Measurements from ENCODE around the gene RAI2. TPM values are rescaled to one million over a fixed set of nuclear protein-coding genes. Genes with fewer than 3 reads are reported as not detected.

RAI2 gene
- total and polyA plus RNA-seq, 9 donors, result 26.5 to 72.9 (median 43.6) TPM

DNA sequence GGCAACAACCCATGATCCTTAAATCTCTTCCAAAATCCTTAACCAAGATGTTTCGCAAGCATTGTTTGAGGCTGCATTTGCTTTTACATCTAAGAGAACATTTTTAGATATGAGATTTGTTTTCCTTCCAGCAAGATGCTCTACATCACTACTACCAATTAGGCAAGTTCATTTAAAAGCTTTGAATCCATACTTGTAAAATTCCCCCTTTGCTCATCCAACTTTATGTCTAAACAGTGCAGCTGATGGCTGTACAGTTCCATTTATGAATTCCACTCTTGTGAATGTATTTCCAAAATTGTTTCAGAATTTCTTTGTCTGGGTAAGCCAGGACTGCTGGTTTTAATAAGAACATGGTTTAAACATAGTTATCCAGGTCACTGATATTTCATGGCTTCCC, 31.5 kb downstream of the RAI2 start:
- Histone ChIP-seq H3K9me3 (no peaks in the 10 kb centered on the region), H3K4me1 (ENCODE audit: insufficient read depth) (peaks cover 6% of the 10 kb centered on the region), H3K4me3 (no peak overlapping the region), H3K27me3 (no peaks in the 10 kb centered on the region), H3K36me3 (no peaks in the 10 kb centered on the region), H3K27ac (no peak overlapping the region)
- intact Hi-C loops (cut with DNase I), result no loop called here
- TF ChIP-seq, protein P1, sequence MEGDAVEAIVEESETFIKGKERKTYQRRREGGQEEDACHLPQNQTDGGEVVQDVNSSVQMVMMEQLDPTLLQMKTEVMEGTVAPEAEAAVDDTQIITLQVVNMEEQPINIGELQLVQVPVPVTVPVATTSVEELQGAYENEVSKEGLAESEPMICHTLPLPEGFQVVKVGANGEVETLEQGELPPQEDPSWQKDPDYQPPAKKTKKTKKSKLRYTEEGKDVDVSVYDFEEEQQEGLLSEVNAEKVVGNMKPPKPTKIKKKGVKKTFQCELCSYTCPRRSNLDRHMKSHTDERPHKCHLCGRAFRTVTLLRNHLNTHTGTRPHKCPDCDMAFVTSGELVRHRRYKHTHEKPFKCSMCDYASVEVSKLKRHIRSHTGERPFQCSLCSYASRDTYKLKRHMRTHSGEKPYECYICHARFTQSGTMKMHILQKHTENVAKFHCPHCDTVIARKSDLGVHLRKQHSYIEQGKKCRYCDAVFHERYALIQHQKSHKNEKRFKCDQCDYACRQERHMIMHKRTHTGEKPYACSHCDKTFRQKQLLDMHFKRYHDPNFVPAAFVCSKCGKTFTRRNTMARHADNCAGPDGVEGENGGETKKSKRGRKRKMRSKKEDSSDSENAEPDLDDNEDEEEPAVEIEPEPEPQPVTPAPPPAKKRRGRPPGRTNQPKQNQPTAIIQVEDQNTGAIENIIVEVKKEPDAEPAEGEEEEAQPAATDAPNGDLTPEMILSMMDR (IDR thresholded peaks at IDR 0.05), result no peak
- TF ChIP-seq EP300 (IDR thresholded peaks at IDR 0.05) (no peak), POLR2A (IDR thresholded peaks at IDR 0.05) (no peak)
- 45 to 72% (median 64%) methylated on average over 1 of the region's 1 CpG for WGBS, 3 donors
- no peak for DNase-seq

GRCh38 chrX:17828171-17828570, 32.9 kb downstream of the RAI2 start:
- H3K4me3 ChIP-seq, result no peak overlapping the region
- no peaks in the 10 kb centered on the region for H3K27me3 ChIP-seq
- no peak for DNase-seq
- TF ChIP-seq, protein P1 (IDR thresholded peaks at IDR 0.05), result no peak
- TF ChIP-seq EP300 (IDR thresholded peaks at IDR 0.05) (no peak), POLR2A (IDR thresholded peaks at IDR 0.05) (no peak)
- 71 to 77% (median 76%) methylated on average over 3 of the region's 3 CpGs for WGBS, 3 donors
- H3K9me3 ChIP-seq, result no peaks in the 10 kb centered on the region
- no peak overlapping the region for H3K27ac ChIP-seq
- intact Hi-C loops (cut with DNase I), result no loop called here
- H3K4me1 ChIP-seq (ENCODE audit: insufficient read depth), result peaks cover 6% of the 10 kb centered on the region
- H3K36me3 ChIP-seq, result no peaks in the 10 kb centered on the region

GRCh38 chrX:17826609-17827496, 34.2 kb downstream of the RAI2 start:
- Histone ChIP-seq H3K36me3 (no peaks in the 10 kb centered on the region), H3K9me3 (no peaks in the 10 kb centered on the region), H3K27ac (no peak overlapping the region), H3K4me3 (no peak overlapping the region), H3K27me3 (no peaks in the 10 kb centered on the region), H3K4me1 (ENCODE audit: insufficient read depth) (peaks cover 3% of the 10 kb centered on the region)
- intact Hi-C loops (cut with DNase I), result no loop called here
- no peak for TF ChIP-seq EP300 (IDR thresholded peaks at IDR 0.05)
- TF ChIP-seq, protein P1 (IDR thresholded peaks at IDR 0.05), result no peak
- TF ChIP-seq POLR2A (IDR thresholded peaks at IDR 0.05), result no peak
- no peak for DNase-seq
- 66 to 81% (median 75%) methylated on average over 5 of the region's 5 CpGs for WGBS, 3 donors

DNA sequence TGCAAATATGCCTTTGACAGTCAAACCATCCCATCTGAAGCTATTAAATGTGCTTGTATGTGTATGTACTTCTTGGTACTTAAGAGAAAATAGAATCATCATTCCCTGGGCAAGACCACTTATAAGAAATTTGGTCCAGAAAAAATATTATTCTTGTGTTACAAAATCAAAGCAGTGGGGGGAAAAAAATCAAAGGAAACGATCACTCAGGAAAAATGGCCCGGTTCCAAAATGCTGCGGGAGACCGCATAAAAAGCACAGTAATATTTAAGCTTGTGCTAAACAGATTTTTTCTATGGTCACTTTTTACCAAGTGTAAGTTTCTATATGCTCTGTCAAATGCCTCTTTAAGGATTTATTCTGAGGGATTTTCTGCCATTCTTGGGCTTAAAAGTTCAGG, 36.1 kb downstream of the RAI2 start:
- intact Hi-C loops (cut with DNase I), result no loop called here
- 64 to 68% (median 65%) methylated on average over 4 of the region's 4 CpGs for WGBS, 3 donors
- Histone ChIP-seq H3K27ac (no peak overlapping the region), H3K4me1 (ENCODE audit: insufficient read depth) (peaks cover 2% of the 10 kb centered on the region), H3K9me3 (no peaks in the 10 kb centered on the region), H3K4me3 (no peak overlapping the region), H3K36me3 (no peaks in the 10 kb centered on the region), H3K27me3 (no peaks in the 10 kb centered on the region)
- DNase-seq, result no peak
- TF ChIP-seq POLR2A (IDR thresholded peaks at IDR 0.05) (no peak), EP300 (IDR thresholded peaks at IDR 0.05) (no peak)
- TF ChIP-seq, protein P1 (IDR thresholded peaks at IDR 0.05), result no peak
